Measurements from ENCODE around the gene OR2AK2. TPM values are rescaled to one million over a fixed set of nuclear protein-coding genes. Genes with fewer than 3 reads are reported as not detected.

Gene OR2AK2
- total and polyA plus RNA-seq, 9 of the 15 experiments (the other 6 are each of a cell fraction or from before 2014, with no cell fraction given): 0.10 TPM; not detected in 8

DNA sequence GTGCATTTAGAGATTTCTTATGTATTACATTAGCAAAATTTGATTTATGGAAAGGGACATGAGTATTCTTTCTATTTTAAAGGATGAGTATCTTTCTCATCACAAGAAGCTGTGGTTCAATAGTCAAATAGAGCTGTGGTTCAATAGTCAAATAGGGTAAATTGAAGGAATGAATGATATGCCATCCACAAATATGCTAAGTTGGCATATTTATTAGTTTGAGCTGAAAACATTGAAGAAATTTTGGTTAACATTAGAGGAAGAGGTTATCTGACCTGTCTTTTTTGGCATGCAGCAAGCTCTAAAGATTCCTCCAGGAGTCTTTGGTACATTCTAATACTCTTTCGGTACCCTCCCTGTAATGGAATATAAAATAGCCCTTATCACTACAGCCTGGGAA, 11.6 kb upstream of the OR2AK2 start:
- H3K27ac ChIP-seq (ENCODE audit: extremely low read depth, low read depth, low read length): no peak overlapping the region
- no peak overlapping the region for H3K4me3 ChIP-seq
- 0% methylated on average over 1 of the region's 1 CpG for WGBS (ENCODE audit: insufficient coverage, low coverage, missing lambda C conversion rate)
- H3K9me3 ChIP-seq (replicated peaks; ENCODE audit: control insufficient read depth, insufficient read depth, low read depth, low read length): no peaks in the 10 kb centered on the region
- no peak for ATAC-seq
- no peak for FAIRE-seq
- H3K79me2 ChIP-seq (ENCODE audit: control insufficient read depth, insufficient read depth, low read length): no peaks in the 10 kb centered on the region
- POLR2A ChIA-PET: no interaction called here
- H3K4me2 ChIP-seq (ENCODE audit: insufficient read depth, low read length): no peak overlapping the region
- BruUV-seq (replicated peaks): no TSS peak
- no peaks in the 10 kb centered on the region for H3K9me1 ChIP-seq (ENCODE audit: control insufficient read depth, insufficient read depth, low read length)
- no peaks in the 10 kb centered on the region for H3K4me1 ChIP-seq (replicated peaks in 1 of 2; ENCODE audit: control insufficient read depth in 2 of 2, insufficient read depth in 2 of 2, low read length in 2 of 2)
- DNase-seq (ENCODE audit: extremely low read depth in 1 of 4, low spot score in 3 of 4): no peak
- H3K27me3 ChIP-seq (ENCODE audit: control insufficient read depth in 2 of 2, insufficient read depth in 2 of 2, low read length in 2 of 2): no peaks in the 10 kb centered on the region
- in situ Hi-C loops (cut with MboI): no loop called here
- H2AFZ ChIP-seq (ENCODE audit: low read depth, low read length): no peak overlapping the region
- H3K36me3 ChIP-seq (ENCODE audit: control insufficient read depth, insufficient read depth, low read length): no peaks in the 10 kb centered on the region
- TF ChIP-seq RFX7 (CRISPR knock-in tag; IDR thresholded peaks at IDR 0.05) (no peak), MAFK (IDR thresholded peaks at IDR 0.05; ENCODE audit: low read length) (peak; percentile 80), MAFF (IDR thresholded peaks at IDR 0.05; ENCODE audit: low read length) (peak; percentile 75), GABPB2 (CRISPR knock-in tag; conservative IDR thresholded peaks at IDR 0.05) (no peak), ZNF316 (IDR thresholded peaks at IDR 0.05) (peak; percentile 79), E2F4 (CRISPR knock-in tag; IDR thresholded peaks at IDR 0.05; ENCODE audit: low read depth) (no peak), MAFG (tag; conservative IDR thresholded peaks at IDR 0.05) (peak; percentile 71), C11orf30 (IDR thresholded peaks at IDR 0.05; ENCODE audit: low read depth) (peak; percentile 65; the same call in 1 of the 2 replicates)
- CTCF ChIA-PET (ENCODE audit: low intra/inter-chr PET ratio): no interaction called here
- intact Hi-C loops (cut with micrococcal nuclease): no loop called here
- H4K20me1 ChIP-seq (replicated peaks; ENCODE audit: control insufficient read depth, insufficient read depth, low read length): no peaks in the 10 kb centered on the region
- H3K9ac ChIP-seq (ENCODE audit: insufficient read depth in 1 of 2, low read depth in 2 of 2, low read length in 2 of 2): no peak overlapping the region

All from K562 (cell line).